ENCODE measurements around the gene SALL4.

Gene SALL4

GRCh38 chr20:51734876-51735720, 67.2 kb downstream of the SALL4 start:
- no peak for DNase-seq

DNA sequence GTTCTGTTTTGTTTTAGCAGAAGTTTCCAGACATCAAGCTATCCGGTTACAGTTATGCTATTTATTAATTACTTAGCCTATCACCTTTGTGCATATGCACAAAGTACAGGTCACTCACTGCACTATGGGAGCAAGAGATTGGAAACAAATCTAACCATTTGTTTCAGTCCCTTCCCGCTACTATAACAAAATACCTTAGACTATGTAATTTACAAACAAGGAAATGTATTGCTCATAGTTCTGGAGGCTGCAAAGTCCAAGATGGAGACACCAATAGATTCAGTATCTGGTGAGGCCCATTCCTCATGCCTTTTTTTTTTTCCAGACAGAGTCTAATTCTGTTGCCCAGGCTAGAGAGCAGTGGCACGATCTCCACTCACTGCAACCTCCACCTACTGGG, 69.3 kb downstream of the SALL4 start:
- DNase-seq = no peak

All from NCI-H1436 (cell line).